ENCODE results near the gene EGFR. TPM values are rescaled to one million over a fixed set of nuclear protein-coding genes. Genes with fewer than 3 reads are reported as not detected.

The EGFR gene
- total RNA-seq, 4 donors from 2014 or later, result 79.3 to 125 (median 110) TPM

- peak overlapping the region; percentile 57 to 72 (median 60) for H3K27ac ChIP-seq (replicated peaks in 1 of 4)
- intact Hi-C loops (cut with DNase I), result loop anchor here (5.0 to 10.0 kb wide), 2 partner anchors 60 to 177 kb away; partner anchors contain the start of gene EGFR
- TF ChIP-seq CTCF (IDR thresholded peaks at IDR 0.05) (no peak), POLR2AphosphoS5 (IDR thresholded peaks at IDR 0.05) (no peak), POLR2A (IDR thresholded peaks at IDR 0.05; ENCODE audit: low read depth) (no peak), EP300 (IDR thresholded peaks at IDR 0.05) (no peak)
Measured at GRCh38 chr7:55191926-55192692, 173.3 kb downstream of the EGFR start.

GRCh38 chr7:55192723-55193122 is 173.9 kb downstream of the EGFR start:
- WGBS, result 37% methylated on average over 7 of the region's 7 CpGs
- no peaks in the 10 kb centered on the region for H3K27me3 ChIP-seq
- peaks cover 26 to 61% (median 52%) of the 10 kb centered on the region in 4 donors for H3K4me1 ChIP-seq
- intact Hi-C loops (cut with DNase I), result loop anchor here (5.0 to 10.0 kb wide), 2 partner anchors 60 to 178 kb away; partner anchors contain the start of gene EGFR
- H3K4me3 ChIP-seq, result no peak overlapping the region
- no peak for DNase-seq (ENCODE audit: extremely low spot score)
- no peak for TF ChIP-seq EP300 (IDR thresholded peaks at IDR 0.05)
- no peak for TF ChIP-seq CTCF (IDR thresholded peaks at IDR 0.05)
- TF ChIP-seq POLR2AphosphoS5 (IDR thresholded peaks at IDR 0.05), result no peak
- no peak for TF ChIP-seq POLR2A (IDR thresholded peaks at IDR 0.05; ENCODE audit: low read depth)
- no peaks in the 10 kb centered on the region for H3K9me3 ChIP-seq
- peak overlapping the region; percentile 57 to 72 (median 60) for H3K27ac ChIP-seq (replicated peaks in 1 of 4)
- peaks cover 0 to 35% (median 7%) of the 10 kb centered on the region in 4 donors for H3K36me3 ChIP-seq

More at GRCh38 chr7:55191926-55192692, 173.3 kb downstream of the EGFR start:
- WGBS, result 63% methylated on average over 13 of the region's 17 CpGs
- Histone ChIP-seq H3K4me1 (peaks cover 30 to 64% (median 58%) of the 10 kb centered on the region in 4 donors), H3K36me3 (peaks cover 0 to 41% (median 7%) of the 10 kb centered on the region in 4 donors), H3K27me3 (no peaks in the 10 kb centered on the region), H3K9me3 (no peaks in the 10 kb centered on the region), H3K4me3 (no peak overlapping the region)
- DNase-seq (ENCODE audit: extremely low spot score), result no peak

GRCh38 chr7:55193245-55193644 is 174.4 kb downstream of the EGFR start:
- Histone ChIP-seq H3K36me3 (peaks cover 0 to 36% (median 7%) of the 10 kb centered on the region in 4 donors), H3K9me3 (no peaks in the 10 kb centered on the region), H3K27me3 (no peaks in the 10 kb centered on the region), H3K4me3 (no peak overlapping the region), H3K27ac (replicated peaks in 1 of 4) (peak overlapping the region; percentile 57 to 72 (median 60)), H3K4me1 (peaks cover 21 to 55% (median 47%) of the 10 kb centered on the region in 4 donors)
- intact Hi-C loops (cut with DNase I), result loop anchor here (5.0 to 10.0 kb wide), 2 partner anchors 59 to 178 kb away; partner anchors contain the start of gene EGFR
- no peak for DNase-seq (ENCODE audit: extremely low spot score)
- 82% methylated on average over 9 of the region's 9 CpGs for WGBS
- TF ChIP-seq EP300 (IDR thresholded peaks at IDR 0.05) (no peak), CTCF (IDR thresholded peaks at IDR 0.05) (no peak), POLR2AphosphoS5 (IDR thresholded peaks at IDR 0.05) (no peak), POLR2A (IDR thresholded peaks at IDR 0.05; ENCODE audit: low read depth) (no peak)

- Histone ChIP-seq H3K36me3 (peaks cover under 1 to 49% (median 14%) of the 10 kb centered on the region in 4 donors), H3K9me3 (no peaks in the 10 kb centered on the region), H3K27me3 (no peaks in the 10 kb centered on the region), H3K4me1 (peaks cover 11 to 55% (median 45%) of the 10 kb centered on the region in 4 donors), H3K4me3 (no peak overlapping the region), H3K27ac (replicated peaks in 1 of 4) (no peak overlapping the region)
- 89% methylated on average over 6 of the region's 6 CpGs for WGBS
- DNase-seq (ENCODE audit: extremely low spot score), result no peak
- intact Hi-C loops (cut with DNase I), result loop anchor here (5.0 to 10.0 kb wide), 2 partner anchors 58 to 180 kb away; partner anchors contain the start of gene EGFR
- TF ChIP-seq POLR2A (IDR thresholded peaks at IDR 0.05; ENCODE audit: low read depth), result no peak
Measured at GRCh38 chr7:55194522-55194921, 175.7 kb downstream of the EGFR start.

Data from esophagus muscularis mucosa (tissue), 4 donors.